Mesenchymal stem cell (in vitro differentiated cells and primary cell): ENCODE measurements around the gene BCAS1.
A peak's percentile ranks its signal among the peaks of the same experiment; 100 is the strongest.

ENCODE experiments used
- DNase-seq: peaks from one replicate; pipeline ENCODE4 v3.0.0-alpha.2; 2013
- H2AFZ ChIP-seq: one replicate; pipeline ENCODE4 v1.6.1; 2013; ENCODE audit warnings: low read depth, mild to moderate bottlenecking, control low read depth, inconsistent platforms, low read length, moderate library complexity
- H2AK5ac ChIP-seq: 2 replicates; pipeline ENCODE4 v1.6.1; 2013; ENCODE audit warnings: low read length, moderate library complexity, mild to moderate bottlenecking, inconsistent platforms; ENCODE audit not compliant: severe bottlenecking
- H2BK120ac ChIP-seq: one replicate; pipeline ENCODE4 v1.6.1; 2013; ENCODE audit warnings: low read depth, mild to moderate bottlenecking, inconsistent platforms, low read length, moderate library complexity
- H2BK12ac ChIP-seq, 2 experiments: one replicate each; pipeline ENCODE4 v1.6.1; 2013; ENCODE audit warnings: inconsistent platforms in 2 of 2, low read length in 2 of 2, mild to moderate bottlenecking in 2 of 2, moderate library complexity in 2 of 2, control low read depth in 1 of 2
- H2BK15ac ChIP-seq: one replicate; pipeline ENCODE4 v1.6.1; 2013; ENCODE audit warnings: mild to moderate bottlenecking, low read depth, inconsistent platforms; ENCODE audit not compliant: poor library complexity, severe bottlenecking
- H2BK5ac ChIP-seq: 2 replicates; pipeline ENCODE4 v1.6.1; 2013; ENCODE audit warnings: low read depth, mild to moderate bottlenecking, low read length, control low read depth, inconsistent platforms; ENCODE audit not compliant: poor library complexity, severe bottlenecking
- H3K14ac ChIP-seq, 2 experiments: one replicate each; pipeline ENCODE4 v1.6.1; 2013; ENCODE audit warnings: inconsistent platforms in 2 of 2, low read length in 2 of 2, control low read depth in 1 of 2, mild to moderate bottlenecking in 1 of 2, moderate library complexity in 1 of 2
- H3K18ac ChIP-seq, 2 experiments: one replicate each; pipeline ENCODE4 v1.6.1; 2013; ENCODE audit warnings: inconsistent platforms in 2 of 2, low read length in 2 of 2, control low read depth in 1 of 2, low read depth in 1 of 2, mild to moderate bottlenecking in 1 of 2
- H3K23ac ChIP-seq, 2 experiments: one replicate each; pipeline ENCODE4 v1.6.1; 2013; ENCODE audit warnings: inconsistent platforms in 2 of 2, low read length in 2 of 2, mild to moderate bottlenecking in 2 of 2, moderate library complexity in 2 of 2, control low read depth in 1 of 2
- H3K27ac ChIP-seq: 2 replicates; pipeline ENCODE4 v1.5.1; 2013; ENCODE audit warnings: mild to moderate bottlenecking, moderate library complexity, low read length, control low read depth, inconsistent platforms; ENCODE audit not compliant: poor library complexity, severe bottlenecking
- H3K27me3 ChIP-seq, 2 experiments: 2 replicates each; pipeline versions ENCODE4 v1.6.1 to v1.7.0; 2013; ENCODE audit warnings: low read length in 2 of 2, mild to moderate bottlenecking in 2 of 2, moderate library complexity in 2 of 2, control low read depth in 1 of 2, inconsistent platforms in 1 of 2; ENCODE audit not compliant: control insufficient read depth in 1 of 2, insufficient read depth in 1 of 2
- H3K36me3 ChIP-seq, 2 experiments: 2 replicates each; pipeline versions ENCODE4 v1.6.1 to v1.7.0; 2013; ENCODE audit warnings: low read length in 2 of 2, control low read depth in 1 of 2, inconsistent platforms in 1 of 2, low read depth in 1 of 2, mild to moderate bottlenecking in 1 of 2; ENCODE audit not compliant: insufficient read depth in 2 of 2, control insufficient read depth in 1 of 2
- H3K4ac ChIP-seq, 2 experiments: one replicate each; pipeline ENCODE4 v1.6.1; 2013; ENCODE audit warnings: inconsistent platforms in 2 of 2, low read length in 2 of 2, mild to moderate bottlenecking in 2 of 2, moderate library complexity in 2 of 2, control low read depth in 1 of 2, low read depth in 1 of 2
- H3K4me1 ChIP-seq: 2 replicates; pipeline ENCODE4 v1.6.1; 2013; ENCODE audit warnings: low read depth, low read length, control low read depth; ENCODE audit not compliant: control insufficient read depth, insufficient read depth
- H3K4me2 ChIP-seq: 2 replicates; pipeline ENCODE4 v1.6.1; 2013; ENCODE audit warnings: low read length, mild to moderate bottlenecking, inconsistent platforms; ENCODE audit not compliant: poor library complexity, severe bottlenecking
- H3K4me3 ChIP-seq, 2 experiments: 2 replicates each; pipeline versions ENCODE4 v1.5.1 to v1.7.0; 2013; ENCODE audit warnings: low read length in 2 of 2, mild to moderate bottlenecking in 2 of 2, control low read depth in 1 of 2, low read depth in 1 of 2; ENCODE audit not compliant: insufficient read depth in 1 of 2
- H3K79me1 ChIP-seq: replicated peaks from 2 replicates; pipeline ENCODE4 v1.6.1; 2013; ENCODE audit warnings: mild to moderate bottlenecking, control low read depth, low read length, inconsistent platforms; ENCODE audit not compliant: poor library complexity, severe bottlenecking
- H3K9ac ChIP-seq: 2 replicates; pipeline ENCODE4 v1.7.0; 2013; ENCODE audit warnings: mild to moderate bottlenecking, low read length, moderate library complexity
- H3K9me3 ChIP-seq: 2 replicates; pipeline ENCODE4 v1.7.0; 2013; ENCODE audit warnings: mild to moderate bottlenecking, low read length; ENCODE audit not compliant: control insufficient read depth
- H4K8ac ChIP-seq: one replicate; pipeline ENCODE4 v1.6.1; 2013; ENCODE audit warnings: inconsistent platforms, mild to moderate bottlenecking, low read length, moderate library complexity
- H4K91ac ChIP-seq: one replicate; pipeline ENCODE4 v1.6.1; 2013; ENCODE audit warnings: mild to moderate bottlenecking, low read length, inconsistent platforms
- WGBS: methylation state at CpG from one replicate; pipeline ENCODE4 v1.1.7; 2013; ENCODE audit warnings: mixed read lengths; 5-methylcytosine and 5-hydroxymethylcytosine counted together

The BCAS1 gene

GRCh38 chr20:53972179-53972578 lies 98.2 kb downstream of the BCAS1 start:
- Histone ChIP-seq H3K14ac (no peak overlapping the region), H2AFZ (no peak overlapping the region), H3K27ac (no peak overlapping the region), H3K18ac (no peak overlapping the region), H3K27me3 (no peaks in the 10 kb centered on the region), H2BK15ac (no peak overlapping the region), H3K36me3 (no peaks in the 10 kb centered on the region), H3K23ac (no peak overlapping the region), H4K8ac (no peak overlapping the region), H3K9ac (peak overlapping the region; percentile 22), H2BK5ac (no peak overlapping the region), H2AK5ac (no peak overlapping the region), H3K4me1 (no peaks in the 10 kb centered on the region), H3K4me2 (no peak overlapping the region), H3K4me3 (no peak overlapping the region), H2BK12ac (no peak overlapping the region), H2BK120ac (no peak overlapping the region), H4K91ac (no peak overlapping the region), H3K4ac (no peak overlapping the region), H3K79me1 (no peaks in the 10 kb centered on the region), H3K9me3 (peaks cover 2% of the 10 kb centered on the region)
- 100% methylated on average over 1 of the region's 1 CpG for WGBS
- DNase-seq, result no peak

GRCh38 chr20:53971096-53971683 lies 99.2 kb downstream of the BCAS1 start:
- no peaks in the 10 kb centered on the region for H3K9me3 ChIP-seq
- no peak overlapping the region for H2BK120ac ChIP-seq
- no peaks in the 10 kb centered on the region for H3K36me3 ChIP-seq
- H3K4me3 ChIP-seq, result no peak overlapping the region
- H3K23ac ChIP-seq, result no peak overlapping the region
- no peak overlapping the region for H4K8ac ChIP-seq
- no peak overlapping the region for H2BK5ac ChIP-seq
- no peak overlapping the region for H3K14ac ChIP-seq
- no peak overlapping the region for H2BK15ac ChIP-seq
- H3K4me2 ChIP-seq, result no peak overlapping the region
- H3K4ac ChIP-seq, result no peak overlapping the region
- no peak overlapping the region for H2AK5ac ChIP-seq
- H3K27ac ChIP-seq, result no peak overlapping the region
- 84% methylated on average over 2 of the region's 3 CpGs for WGBS
- H3K18ac ChIP-seq, result no peak overlapping the region
- H3K9ac ChIP-seq, result no peak overlapping the region
- no peak for DNase-seq
- no peak overlapping the region for H4K91ac ChIP-seq
- no peaks in the 10 kb centered on the region for H3K79me1 ChIP-seq
- no peak overlapping the region for H2BK12ac ChIP-seq
- H2AFZ ChIP-seq, result no peak overlapping the region
- H3K27me3 ChIP-seq, result no peaks in the 10 kb centered on the region
- no peaks in the 10 kb centered on the region for H3K4me1 ChIP-seq

- H2BK15ac ChIP-seq, result no peak overlapping the region
These were observed 100.2 kb downstream of the BCAS1 start for GRCh38 chr20:53970232-53970631.

GRCh38 chr20:53967527-53967926 lies 102.9 kb downstream of the BCAS1 start:
- no peak overlapping the region for H3K23ac ChIP-seq
- WGBS, result 97% methylated on average over 5 of the region's 5 CpGs
- no peak overlapping the region for H2BK15ac ChIP-seq
- no peak overlapping the region for H3K9ac ChIP-seq
- H2BK12ac ChIP-seq, result no peak overlapping the region
- H3K27ac ChIP-seq, result no peak overlapping the region
- H3K79me1 ChIP-seq, result no peaks in the 10 kb centered on the region
- no peaks in the 10 kb centered on the region for H3K27me3 ChIP-seq
- H3K4me2 ChIP-seq, result no peak overlapping the region
- no peaks in the 10 kb centered on the region for H3K36me3 ChIP-seq
- H3K14ac ChIP-seq, result no peak overlapping the region
- no peak overlapping the region for H3K4ac ChIP-seq
- H3K4me1 ChIP-seq, result no peaks in the 10 kb centered on the region
- no peak overlapping the region for H4K91ac ChIP-seq
- no peak overlapping the region for H2AK5ac ChIP-seq
- H2BK120ac ChIP-seq, result no peak overlapping the region
- no peak overlapping the region for H2BK5ac ChIP-seq
- no peak for DNase-seq
- H2AFZ ChIP-seq, result no peak overlapping the region
- no peak overlapping the region for H4K8ac ChIP-seq
- no peaks in the 10 kb centered on the region for H3K9me3 ChIP-seq
- no peak overlapping the region for H3K4me3 ChIP-seq
- no peak overlapping the region for H3K18ac ChIP-seq

More at GRCh38 chr20:53970232-53970631, 100.2 kb downstream of the BCAS1 start:
- no CpG with 5 or more reads among the region's 2 CpGs for WGBS
- Histone ChIP-seq H3K9me3 (no peaks in the 10 kb centered on the region), H3K4ac (no peak overlapping the region), H3K27ac (no peak overlapping the region), H3K4me1 (no peaks in the 10 kb centered on the region), H3K23ac (no peak overlapping the region), H3K14ac (no peak overlapping the region), H2AFZ (no peak overlapping the region), H3K9ac (no peak overlapping the region), H2BK120ac (no peak overlapping the region), H3K27me3 (no peaks in the 10 kb centered on the region), H4K91ac (no peak overlapping the region), H3K4me3 (no peak overlapping the region), H2BK5ac (no peak overlapping the region), H4K8ac (no peak overlapping the region), H3K4me2 (no peak overlapping the region), H3K18ac (no peak overlapping the region), H3K79me1 (no peaks in the 10 kb centered on the region), H2AK5ac (no peak overlapping the region), H2BK12ac (no peak overlapping the region), H3K36me3 (no peaks in the 10 kb centered on the region)
- no peak for DNase-seq
